HepG2 (cell line): Measurements from ENCODE around the gene AUTS2. TPM values are rescaled to one million over a fixed set of nuclear protein-coding genes. Genes with fewer than 3 reads are reported as not detected.

Experiments
- CEBPB ChIP-seq: IDR thresholded peaks from 2 replicates; pipeline ENCODE4 v1.6.1; 2011; ENCODE audit warnings: low read depth, low read length, improper control_type of control experiment, borderline replicate concordance
- CEBPG ChIP-seq: IDR thresholded peaks from 2 replicates; pipeline ENCODE4 v1.6.1; 2016
- HNRNPLL ChIP-seq: fragments of 200-400 bp; formaldehyde crosslinking; IDR thresholded peaks from 2 replicates; pipeline ENCODE4 v1.6.1; 2017; ENCODE audit warnings: mild to moderate bottlenecking, low read depth, low read length; ENCODE audit not compliant: poor library complexity, severe bottlenecking
- ISX ChIP-seq: sonication (generic); formaldehyde crosslinking; conservative IDR thresholded peaks from 2 replicates; pipeline ENCODE4 v1.5.0; 2020; ENCODE audit warnings: missing genetic modification reagents
- MEIS2 ChIP-seq: sonication (generic); formaldehyde crosslinking; IDR thresholded peaks from 2 replicates; pipeline ENCODE4 v1.9.0; 2021; ENCODE audit warnings: mild to moderate bottlenecking, missing genetic modification reagents
- NKX3-1 ChIP-seq: sonication (generic); formaldehyde crosslinking; IDR thresholded peaks from 2 replicates; pipeline ENCODE4 v1.5.0; 2020; ENCODE audit warnings: missing genetic modification reagents
- PATZ1 ChIP-seq: sonication (generic); formaldehyde crosslinking; IDR thresholded peaks from 2 replicates; pipeline ENCODE4 v1.4.0; 2020; ENCODE audit warnings: missing genetic modification reagents
- POLR2G ChIP-seq: fragments of 200-400 bp; formaldehyde crosslinking; IDR thresholded peaks from 2 replicates; pipeline ENCODE4 v1.6.1; 2018; ENCODE audit warnings: mild to moderate bottlenecking, low read depth, low read length, moderate library complexity
- ZBTB43 ChIP-seq: sonication (generic); formaldehyde crosslinking; conservative IDR thresholded peaks from 2 replicates; pipeline ENCODE4 v1.4.0; 2020; ENCODE audit warnings: missing genetic modification reagents
- ZNF234 ChIP-seq: sonication (generic); formaldehyde crosslinking; conservative IDR thresholded peaks from 2 replicates; pipeline ENCODE4 v1.5.1; 2020; ENCODE audit warnings: mild to moderate bottlenecking, missing genetic modification reagents
- ZNF264 ChIP-seq: sonication (generic); formaldehyde crosslinking; IDR thresholded peaks from 2 replicates; pipeline ENCODE4 v1.4.0; 2020; ENCODE audit warnings: missing genetic modification reagents
- ZNF646 ChIP-seq: sonication (generic); formaldehyde crosslinking; IDR thresholded peaks from 2 replicates; pipeline ENCODE4 v1.9.0; 2021; ENCODE audit warnings: mild to moderate bottlenecking, missing genetic modification reagents
- polyA plus RNA-seq, 8 experiments: library from polyadenylated mRNA; depleted of rRNA in 3 of 8; stranded (reverse) in 7 of 8; unstranded in 1 of 8; fragments of >200 nt; fragmentation: Illumina TruSeq in 4 of 8; extraction: Trizol in 4 of 8; gene quantifications; 2 replicates each; pipeline versions ENCODE4 v1.2.1 to v1.2.3, GENCODE V29; 2011 to 2016; ENCODE audit warnings: low read depth in 4 of 8, missing spikeins in 1 of 8, mixed read lengths in 1 of 8; ENCODE audit not compliant: insufficient read depth in 1 of 8
- total RNA-seq, 5 experiments: library from RNA; depleted of rRNA; stranded (reverse); fragments of >200 nt; fragmentation: Illumina TruSeq; extraction: Trizol; gene quantifications; 2 replicates each; pipeline ENCODE4 v1.2.3, GENCODE V29; 2016; ENCODE audit warnings: low read depth in 1 of 5
- TF ChIP-seq, protein P1 (sequence below): sonication (generic); formaldehyde crosslinking; IDR thresholded peaks from 2 replicates; pipeline ENCODE4 v1.9.0; 2021; ENCODE audit warnings: missing genetic modification reagents, borderline replicate concordance
- TF ChIP-seq, protein P2 (sequence below): sonication (generic); formaldehyde crosslinking; IDR thresholded peaks from 2 replicates; pipeline ENCODE4 v1.5.1; 2020; ENCODE audit warnings: missing genetic modification reagents, mild to moderate bottlenecking, borderline replicate concordance

Gene AUTS2
- total and polyA plus RNA-seq, 2 of the 13 experiments (the other 11 are each of a cell fraction or from before 2014, with no cell fraction given), result 0.38 TPM; not detected in 1

- TF ChIP-seq, protein P1, sequence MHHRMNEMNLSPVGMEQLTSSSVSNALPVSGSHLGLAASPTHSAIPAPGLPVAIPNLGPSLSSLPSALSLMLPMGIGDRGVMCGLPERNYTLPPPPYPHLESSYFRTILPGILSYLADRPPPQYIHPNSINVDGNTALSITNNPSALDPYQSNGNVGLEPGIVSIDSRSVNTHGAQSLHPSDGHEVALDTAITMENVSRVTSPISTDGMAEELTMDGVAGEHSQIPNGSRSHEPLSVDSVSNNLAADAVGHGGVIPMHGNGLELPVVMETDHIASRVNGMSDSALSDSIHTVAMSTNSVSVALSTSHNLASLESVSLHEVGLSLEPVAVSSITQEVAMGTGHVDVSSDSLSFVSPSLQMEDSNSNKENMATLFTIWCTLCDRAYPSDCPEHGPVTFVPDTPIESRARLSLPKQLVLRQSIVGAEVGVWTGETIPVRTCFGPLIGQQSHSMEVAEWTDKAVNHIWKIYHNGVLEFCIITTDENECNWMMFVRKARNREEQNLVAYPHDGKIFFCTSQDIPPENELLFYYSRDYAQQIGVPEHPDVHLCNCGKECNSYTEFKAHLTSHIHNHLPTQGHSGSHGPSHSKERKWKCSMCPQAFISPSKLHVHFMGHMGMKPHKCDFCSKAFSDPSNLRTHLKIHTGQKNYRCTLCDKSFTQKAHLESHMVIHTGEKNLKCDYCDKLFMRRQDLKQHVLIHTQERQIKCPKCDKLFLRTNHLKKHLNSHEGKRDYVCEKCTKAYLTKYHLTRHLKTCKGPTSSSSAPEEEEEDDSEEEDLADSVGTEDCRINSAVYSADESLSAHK (CRISPR knock-in tag), result no peak
- TF ChIP-seq ZBTB43 (no peak), ZNF234 (CRISPR knock-in tag) (no peak), CEBPB (peak; percentile 70; the same call in 1 of the 2 replicates), POLR2G (no peak), ZNF264 (no peak), ISX (CRISPR knock-in tag) (no peak), MEIS2 (no peak), ZNF646 (CRISPR knock-in tag) (no peak), HNRNPLL (peak; percentile 23), NKX3-1 (no peak), CEBPG (0 out of 2 replicates have a peak, but pooled peaks have one; percentile 21), PATZ1 (CRISPR knock-in tag) (peak; percentile 48; the same call in 1 of the 2 replicates)
- TF ChIP-seq, protein P2, sequence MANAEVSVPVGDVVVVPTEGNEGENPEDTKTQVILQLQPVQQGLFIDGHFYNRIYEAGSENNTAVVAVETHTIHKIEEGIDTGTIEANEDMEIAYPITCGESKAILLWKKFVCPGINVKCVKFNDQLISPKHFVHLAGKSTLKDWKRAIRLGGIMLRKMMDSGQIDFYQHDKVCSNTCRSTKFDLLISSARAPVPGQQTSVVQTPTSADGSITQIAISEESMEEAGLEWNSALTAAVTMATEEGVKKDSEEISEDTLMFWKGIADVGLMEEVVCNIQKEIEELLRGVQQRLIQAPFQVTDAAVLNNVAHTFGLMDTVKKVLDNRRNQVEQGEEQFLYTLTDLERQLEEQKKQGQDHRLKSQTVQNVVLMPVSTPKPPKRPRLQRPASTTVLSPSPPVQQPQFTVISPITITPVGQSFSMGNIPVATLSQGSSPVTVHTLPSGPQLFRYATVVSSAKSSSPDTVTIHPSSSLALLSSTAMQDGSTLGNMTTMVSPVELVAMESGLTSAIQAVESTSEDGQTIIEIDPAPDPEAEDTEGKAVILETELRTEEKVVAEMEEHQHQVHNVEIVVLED (CRISPR knock-in tag), result no peak
These were observed 1095.6 kb downstream of the AUTS2 start (continued) for GRCh38 chr7:70693686-70694433.
